Ovary (tissue), 9 donors: ENCODE data around the gene YAF2. TPM values are rescaled to one million over a fixed set of nuclear protein-coding genes. Genes with fewer than 3 reads are reported as not detected.
"Not testable (repeated sequence)": the region's sequence is repeated elsewhere in the genome, so short reads cannot be mapped to it uniquely, and the experiment has no call there.

ENCODE experiments used
- DNase-seq, 5 donors: peaks; one replicate each; pipeline ENCODE4 v3.0.0-alpha.2; 2019 to 2020
- H3K27ac ChIP-seq, 2 donors: fragments of 200-600 bp; one replicate each; pipeline versions ENCODE4 v1.5.1 to v1.8.0; 2019 to 2022
- H3K27me3 ChIP-seq: fragments of 200-600 bp; one replicate; pipeline ENCODE4 v1.8.0; 2022
- H3K36me3 ChIP-seq: fragments of 200-600 bp; sonication (generic); one replicate; pipeline ENCODE4 v1.5.1; 2019
- H3K4me1 ChIP-seq: one replicate; pipeline ENCODE4 v1.8.1; 2013; ENCODE audit warnings: mild to moderate bottlenecking, moderate library complexity; ENCODE audit not compliant: insufficient read depth
- H3K4me3 ChIP-seq: fragments of 200-600 bp; sonication (generic); one replicate; pipeline ENCODE4 v1.5.1; 2017
- H3K9me3 ChIP-seq, 2 donors: fragments of 200-600 bp in 1 of 2; sonication (generic) in 1 of 2; one replicate each; pipeline versions ENCODE4 v1.5.1 to v1.8.1; 2013 to 2019; ENCODE audit warnings: mild to moderate bottlenecking in 1 of 2, moderate library complexity in 1 of 2
- EP300 ChIP-seq: sonication (generic); formaldehyde crosslinking; IDR thresholded peaks from one replicate; pipeline ENCODE4 v1.6.1; 2017; ENCODE audit warnings: antibody characterized with exemption
- POLR2A ChIP-seq: fragments of 450-650 bp; IDR thresholded peaks from one replicate; pipeline ENCODE4 v1.6.1; 2017; ENCODE audit warnings: antibody characterized with exemption, mild to moderate bottlenecking, moderate library complexity
- WGBS, 3 donors: extraction: QIAGEN DNeasy Blood & Tissue Kit in 1 of 3; methylation state at CpG; one replicate each; pipeline versions ENCODE4 v1.1.5 to v1.1.7; 2013 to 2017; 5-methylcytosine and 5-hydroxymethylcytosine counted together
- intact Hi-C, 4 donors: fragments of 100-400 bp; cut with DNase I; formaldehyde crosslinking; loops; one replicate each; pipeline versions ENCODE4 v1.11.0 to v1.15.1; 2022 to 2023
- polyA plus RNA-seq, 2 donors: library from polyadenylated mRNA; stranded (reverse); fragments of 200-250 nt in 1 of 2; fragments of 350-450 nt in 1 of 2; fragmentation: Illumina TruSeq in 1 of 2; extraction: RNeasy Lipid Tissue Mini Kit (QIAGEN cat#74804) in 1 of 2; gene quantifications; one replicate each; pipeline ENCODE4 v1.2.3, GENCODE V29; 2013 to 2014
- total RNA-seq, 7 donors: library from RNA; depleted of rRNA in 2 of 7; stranded (reverse); fragments of >200 nt in 2 of 7; fragmentation: NEBNext Ultra II Directional in 3 of 7; extraction: Animal tissue kit (Norgen Biotek cat#: 25700) in 3 of 7; gene quantifications; one replicate each; pipeline versions ENCODE4 v1.1.0 to v1.2.4, GENCODE V29; 2016 to 2023
- TF ChIP-seq, protein P1 (sequence below), 3 donors: fragments of 450-650 bp in 2 of 3; fragments of 200-600 bp in 1 of 3; IDR thresholded peaks; one replicate each; pipeline versions ENCODE4 v1.5.1 to v1.8.0; 2016 to 2022; ENCODE audit warnings: antibody characterized with exemption in 3 of 3, mild to moderate bottlenecking in 1 of 3
- donor health status: DM: no; HTN: no; CAD: no; lungs with moderate emphysema.
- donor health status: DM: no; HTN: no; CAD: no.
- donor health status: Bipolar disorder and iron deficiency.
- donor health status: DM: yes; HTN: yes; CAD: no.
- donor health status: DM: no; HTN: no; CAD: no.
- donor health status: DM: yes; HTN: yes; CAD: no.

YAF2 gene
- total and polyA plus RNA-seq, 9 donors: 14.3 to 47.7 (median 35.1) TPM

DNA sequence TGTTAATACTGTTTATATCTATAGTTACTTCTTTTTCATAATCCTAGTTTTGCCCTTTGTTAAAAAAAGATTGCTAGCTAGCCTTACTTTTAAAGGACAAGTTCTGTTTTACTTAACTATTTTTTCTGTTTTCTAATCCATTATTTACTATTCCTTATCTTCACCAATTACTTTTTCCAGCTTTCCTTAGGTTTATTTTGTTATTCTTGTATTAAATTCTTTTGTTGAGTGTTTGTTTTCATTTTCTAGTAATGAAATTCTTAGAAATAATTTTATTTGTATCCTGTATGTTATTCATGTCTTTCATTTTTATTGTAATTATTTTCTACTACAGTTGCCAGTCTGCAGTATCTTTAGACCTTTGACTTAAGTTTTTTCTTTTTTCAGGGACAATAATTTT, 47.7 kb downstream of the YAF2 start:
- no peaks in the 10 kb centered on the region for H3K4me1 ChIP-seq
- TF ChIP-seq, protein P1, sequence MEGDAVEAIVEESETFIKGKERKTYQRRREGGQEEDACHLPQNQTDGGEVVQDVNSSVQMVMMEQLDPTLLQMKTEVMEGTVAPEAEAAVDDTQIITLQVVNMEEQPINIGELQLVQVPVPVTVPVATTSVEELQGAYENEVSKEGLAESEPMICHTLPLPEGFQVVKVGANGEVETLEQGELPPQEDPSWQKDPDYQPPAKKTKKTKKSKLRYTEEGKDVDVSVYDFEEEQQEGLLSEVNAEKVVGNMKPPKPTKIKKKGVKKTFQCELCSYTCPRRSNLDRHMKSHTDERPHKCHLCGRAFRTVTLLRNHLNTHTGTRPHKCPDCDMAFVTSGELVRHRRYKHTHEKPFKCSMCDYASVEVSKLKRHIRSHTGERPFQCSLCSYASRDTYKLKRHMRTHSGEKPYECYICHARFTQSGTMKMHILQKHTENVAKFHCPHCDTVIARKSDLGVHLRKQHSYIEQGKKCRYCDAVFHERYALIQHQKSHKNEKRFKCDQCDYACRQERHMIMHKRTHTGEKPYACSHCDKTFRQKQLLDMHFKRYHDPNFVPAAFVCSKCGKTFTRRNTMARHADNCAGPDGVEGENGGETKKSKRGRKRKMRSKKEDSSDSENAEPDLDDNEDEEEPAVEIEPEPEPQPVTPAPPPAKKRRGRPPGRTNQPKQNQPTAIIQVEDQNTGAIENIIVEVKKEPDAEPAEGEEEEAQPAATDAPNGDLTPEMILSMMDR (IDR thresholded peaks at IDR 0.05): no peak
- H3K36me3 ChIP-seq: no peaks in the 10 kb centered on the region
- no peak overlapping the region for H3K4me3 ChIP-seq
- intact Hi-C loops: no loop called here
- no peak for DNase-seq
- peaks cover 2% of the 10 kb centered on the region for H3K27me3 ChIP-seq
- no peaks in the 10 kb centered on the region for H3K9me3 ChIP-seq
- no peak overlapping the region for H3K27ac ChIP-seq

DNA sequence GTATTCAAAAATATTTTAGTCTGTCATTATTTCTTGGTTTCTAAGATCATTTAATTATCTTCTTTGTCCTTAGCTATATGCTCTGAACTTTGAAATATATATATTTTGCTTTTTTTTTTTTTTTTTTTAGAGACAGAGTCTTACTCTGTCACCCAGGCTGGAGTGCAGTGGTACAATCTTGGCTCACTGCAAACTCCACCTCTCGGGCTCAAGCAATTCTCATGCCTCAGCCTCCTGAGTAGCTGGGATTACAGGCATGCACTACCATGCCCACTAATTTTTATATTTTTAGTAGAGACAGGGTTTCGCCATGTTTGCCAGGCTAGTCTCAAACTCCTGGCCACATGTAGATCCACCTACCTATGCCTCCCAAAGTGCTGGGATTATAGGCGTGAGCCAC, 49.8 kb downstream of the YAF2 start:
- H3K36me3 ChIP-seq, H3K27me3 ChIP-seq, intact Hi-C loops, DNase-seq, H3K27ac ChIP-seq, H3K4me3 ChIP-seq, H3K4me1 ChIP-seq, H3K9me3 ChIP-seq: not testable (repeated sequence)
- whole genome bisulfite sequencing, 3 donors: 94 to 98% (median 97%) methylated on average over 3 of the region's 3 CpGs

DNA sequence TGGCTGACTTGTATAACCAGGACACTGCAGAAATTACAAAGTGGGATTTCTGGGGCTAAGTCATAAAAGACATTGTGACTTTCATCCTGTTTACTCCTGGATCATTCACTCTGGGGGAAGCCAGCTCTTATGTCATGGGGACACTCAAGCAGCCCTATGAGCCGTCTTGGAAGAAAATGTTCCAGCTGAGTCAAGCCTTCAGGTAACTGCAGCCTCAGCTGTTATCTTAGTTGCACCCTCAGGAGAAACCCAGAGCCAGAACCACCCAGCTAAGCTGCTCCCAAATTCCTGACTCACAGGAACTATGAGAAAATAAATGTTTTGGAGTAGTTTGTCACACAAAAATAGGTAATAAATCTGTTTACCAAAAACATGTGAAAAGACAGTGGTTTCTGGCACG, 50.2 kb downstream of the YAF2 start:
- Histone ChIP-seq H3K4me1 (no peaks in the 10 kb centered on the region), H3K4me3 (no peak overlapping the region), H3K36me3 (no peaks in the 10 kb centered on the region), H3K27me3 (peaks cover 2% of the 10 kb centered on the region), H3K27ac (no peak overlapping the region), H3K9me3 (no peaks in the 10 kb centered on the region)
- no peak for DNase-seq
- WGBS, 3 donors: 46 to 87% (median 83%) methylated on average over 2 of the region's 2 CpGs
- intact Hi-C loops: no loop called here
- TF ChIP-seq, protein P1 (IDR thresholded peaks at IDR 0.05): no peak
- TF ChIP-seq EP300: no peak
- no peak for TF ChIP-seq POLR2A

DNA sequence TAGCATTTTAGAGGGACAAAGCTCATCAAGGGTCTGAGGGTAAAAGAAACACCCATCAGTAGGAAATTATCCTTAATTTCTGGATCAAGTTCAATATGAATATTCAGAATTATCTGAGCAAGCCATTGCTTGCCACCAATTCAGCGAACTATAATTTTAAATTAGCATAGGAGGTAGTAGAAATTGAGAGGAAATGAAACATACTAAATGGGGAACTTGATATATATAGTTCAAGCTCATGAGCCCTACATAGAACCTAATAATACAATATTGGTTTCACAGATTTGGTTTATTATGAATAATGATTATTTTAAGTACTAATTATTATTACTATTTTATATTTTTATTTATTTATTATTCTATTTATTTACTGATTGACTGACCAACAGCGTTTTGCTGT, 51.3 kb downstream of the YAF2 start:
- 79 to 87% (median 82%) methylated on average over 2 of the region's 2 CpGs for WGBS, 3 donors
- no peaks in the 10 kb centered on the region for H3K36me3 ChIP-seq
- intact Hi-C loops: no loop called here
- no peak overlapping the region for H3K27ac ChIP-seq
- H3K4me1 ChIP-seq: no peaks in the 10 kb centered on the region
- H3K9me3 ChIP-seq: no peaks in the 10 kb centered on the region
- TF ChIP-seq EP300 (no peak), POLR2A (no peak)
- TF ChIP-seq, protein P1 (IDR thresholded peaks at IDR 0.05): no peak
- no peak overlapping the region for H3K4me3 ChIP-seq
- H3K27me3 ChIP-seq: peaks cover 2% of the 10 kb centered on the region
- DNase-seq: no peak

DNA sequence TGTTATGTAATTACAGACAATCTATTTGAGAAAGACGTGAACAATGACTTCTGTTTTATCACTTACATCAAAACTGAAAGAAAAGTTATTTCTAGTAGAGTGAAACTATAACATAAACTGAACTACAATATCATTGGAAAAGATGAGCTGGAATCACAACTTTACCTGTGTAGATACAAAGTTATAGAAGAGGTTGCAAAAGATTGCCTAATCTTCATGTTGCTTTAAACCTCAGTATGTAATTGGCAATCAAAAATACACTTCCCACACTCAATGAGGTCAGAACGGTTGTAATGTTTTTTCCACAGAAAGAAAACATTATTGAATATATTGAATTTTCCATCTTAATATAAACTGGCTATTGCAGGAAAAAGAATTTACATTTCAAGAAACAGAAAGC, 55.7 kb downstream of the YAF2 start:
- H3K4me3 ChIP-seq: no peak overlapping the region
- TF ChIP-seq, protein P1 (IDR thresholded peaks at IDR 0.05): no peak
- TF ChIP-seq EP300: no peak
- no peak for TF ChIP-seq POLR2A
- H3K36me3 ChIP-seq: no peaks in the 10 kb centered on the region
- H3K27ac ChIP-seq: no peak overlapping the region
- intact Hi-C loops: no loop called here
- 65 to 75% (median 66%) methylated on average over 2 of the region's 2 CpGs for WGBS, 3 donors
- no peaks in the 10 kb centered on the region for H3K4me1 ChIP-seq
- H3K27me3 ChIP-seq: no peaks in the 10 kb centered on the region
- H3K9me3 ChIP-seq: no peaks in the 10 kb centered on the region
- no peak for DNase-seq
